Measurements from ENCODE around the gene PLPP2. TPM values are rescaled to one million over a fixed set of nuclear protein-coding genes. Genes with fewer than 3 reads are reported as not detected.

Gene PLPP2
- polyA plus RNA-seq, 3 donors = 2.8 to 4.7 (median 3.0) TPM

- DNase-seq (ENCODE audit: extremely low read depth in 1 of 11, low read depth in 9 of 11, low spot score in 4 of 11) = no peak
Measured at GRCh38 chr19:324716-325115, 33.5 kb upstream of the PLPP2 start.

- no peak for DNase-seq (ENCODE audit: extremely low read depth in 1 of 11, low read depth in 9 of 11, low spot score in 4 of 11)
Measured at GRCh38 chr19:322616-323015, 31.4 kb upstream of the PLPP2 start.

GRCh38 chr19:318509-318774 is 27.2 kb upstream of the PLPP2 start:
- DNase-seq (ENCODE audit: extremely low read depth in 1 of 11, low read depth in 9 of 11, low spot score in 4 of 11) = no peak

GRCh38 chr19:317710-318508 is 26.7 kb upstream of the PLPP2 start:
- no peak for DNase-seq (ENCODE audit: extremely low read depth in 1 of 11, low read depth in 9 of 11, low spot score in 4 of 11)

GRCh38 chr19:315811-316210 is 24.6 kb upstream of the PLPP2 start:
- no peak for DNase-seq (ENCODE audit: extremely low read depth in 1 of 11, low read depth in 9 of 11, low spot score in 4 of 11)

- no peak for DNase-seq (ENCODE audit: extremely low read depth in 1 of 11, low read depth in 9 of 11, low spot score in 4 of 11)
Measured at GRCh38 chr19:313988-314815, 23.0 kb upstream of the PLPP2 start.

- DNase-seq (ENCODE audit: extremely low read depth in 1 of 11, low read depth in 9 of 11, low spot score in 4 of 11) = no peak
Measured at GRCh38 chr19:313169-313987, 22.2 kb upstream of the PLPP2 start.

- no peak for DNase-seq (ENCODE audit: extremely low read depth in 1 of 11, low read depth in 9 of 11, low spot score in 4 of 11)
Measured at GRCh38 chr19:311813-312261, 20.6 kb upstream of the PLPP2 start.

GRCh38 chr19:310781-311496 is 19.7 kb upstream of the PLPP2 start:
- no peak for DNase-seq (ENCODE audit: extremely low read depth in 1 of 11, low read depth in 9 of 11, low spot score in 4 of 11)

GRCh38 chr19:310141-310651 is 19.0 kb upstream of the PLPP2 start:
- DNase-seq (ENCODE audit: extremely low read depth in 1 of 11, low read depth in 9 of 11, low spot score in 4 of 11) = peak in 1 of 11 donors; percentile 38

GRCh38 chr19:309206-309565 is 18.0 kb upstream of the PLPP2 start:
- DNase-seq (ENCODE audit: extremely low read depth in 1 of 11, low read depth in 9 of 11, low spot score in 4 of 11) = no peak

- DNase-seq (ENCODE audit: extremely low read depth in 1 of 11, low read depth in 9 of 11, low spot score in 4 of 11) = no peak
Measured at GRCh38 chr19:308471-309205, 17.4 kb upstream of the PLPP2 start.

- no peak for DNase-seq (ENCODE audit: extremely low read depth in 1 of 11, low read depth in 9 of 11, low spot score in 4 of 11)
Measured at GRCh38 chr19:307793-308420, 16.7 kb upstream of the PLPP2 start.

GRCh38 chr19:307111-307531 is 15.9 kb upstream of the PLPP2 start:
- DNase-seq (ENCODE audit: extremely low read depth in 1 of 11, low read depth in 9 of 11, low spot score in 4 of 11) = no peak

GRCh38 chr19:306151-306900 is 15.1 kb upstream of the PLPP2 start:
- no peak for DNase-seq (ENCODE audit: extremely low read depth in 1 of 11, low read depth in 9 of 11, low spot score in 4 of 11)

GRCh38 chr19:305240-306150 is 14.3 kb upstream of the PLPP2 start:
- DNase-seq (ENCODE audit: extremely low read depth in 1 of 11, low read depth in 9 of 11, low spot score in 4 of 11) = no peak

Measured in renal cortex interstitium (tissue), 11 donors.